Breast epithelium (tissue), 4 donors: ENCODE data around the gene INSC. TPM values are rescaled to one million over a fixed set of nuclear protein-coding genes. Genes with fewer than 3 reads are reported as not detected.

ENCODE experiments used
- DNase-seq, 2 donors: peaks; one replicate each; pipeline ENCODE4 v3.0.0-alpha.2; 2019; ENCODE audit warnings: low spot score in 2 of 2
- H3K27ac ChIP-seq, 2 donors: fragments of 200-600 bp; sonication (generic) in 1 of 2; one replicate each; pipeline ENCODE4 v1.5.1; 2016 to 2019; ENCODE audit warnings: mild to moderate bottlenecking in 1 of 2
- H3K27me3 ChIP-seq, 2 donors: fragments of 200-600 bp; sonication (generic) in 1 of 2; one replicate each; pipeline versions ENCODE4 v1.5.1 to v1.6.0; 2017 to 2019; ENCODE audit warnings: control low read depth in 1 of 2, mild to moderate bottlenecking in 1 of 2
- H3K36me3 ChIP-seq: fragments of 200-600 bp; one replicate; pipeline ENCODE4 v1.5.1; 2019
- H3K4me1 ChIP-seq, 2 donors: fragments of 200-600 bp; sonication (generic); one replicate each; pipeline ENCODE4 v1.5.1; 2016 to 2019; ENCODE audit warnings: control low read depth in 1 of 2
- H3K4me3 ChIP-seq, 3 donors: fragments of 200-600 bp; sonication (generic); 1 replicate in 2 of 3; 2 replicates in 1 of 3; pipeline ENCODE4 v1.5.1; 2016 to 2019; ENCODE audit warnings: mild to moderate bottlenecking in 3 of 3, moderate library complexity in 2 of 3
- H3K9me3 ChIP-seq, 2 donors: fragments of 200-600 bp; sonication (generic) in 1 of 2; one replicate each; pipeline ENCODE4 v1.5.1; 2016 to 2019; ENCODE audit warnings: control low read depth in 1 of 2
- CTCF ChIP-seq, 3 donors: fragments of 450-650 bp; IDR thresholded peaks; one replicate each; pipeline ENCODE4 v1.5.1; 2016 to 2017; ENCODE audit warnings: antibody characterized with exemption in 3 of 3, mild to moderate bottlenecking in 3 of 3, moderate library complexity in 3 of 3
- POLR2A ChIP-seq: fragments of 450-650 bp; IDR thresholded peaks from one replicate; pipeline ENCODE4 v1.6.1; 2016; ENCODE audit warnings: antibody characterized with exemption, mild to moderate bottlenecking, moderate library complexity
- POLR2AphosphoS5 ChIP-seq, 3 donors: sonication (generic); formaldehyde crosslinking; IDR thresholded peaks; one replicate each; pipeline ENCODE4 v1.6.1; 2017; ENCODE audit warnings: antibody characterized with exemption in 3 of 3
- intact Hi-C: fragments of 100-400 bp; cut with DNase I; formaldehyde crosslinking; loops from one replicate; pipeline ENCODE4 v1.15.1; 2023; ENCODE audit warnings: low total_unique reads
- total RNA-seq, 3 donors: library from RNA; depleted of rRNA; stranded (reverse); fragments of >200 nt; gene quantifications; one replicate each; pipeline ENCODE4 v1.1.0, GENCODE V29; 2016

INSC gene
- total RNA-seq, 3 donors from 2014 or later = 0.33 to 0.88 TPM; not detected in 1

- no peaks in the 10 kb centered on the region for H3K4me1 ChIP-seq
- no peaks in the 10 kb centered on the region for H3K27me3 ChIP-seq
- TF ChIP-seq POLR2AphosphoS5 (IDR thresholded peaks at IDR 0.05) (no peak), POLR2A (no peak), CTCF (IDR thresholded peaks at IDR 0.05) (no peak)
- no peak for DNase-seq
- no peak overlapping the region for H3K4me3 ChIP-seq
- H3K27ac ChIP-seq = no peak overlapping the region
- H3K9me3 ChIP-seq = no peaks in the 10 kb centered on the region
- no peaks in the 10 kb centered on the region for H3K36me3 ChIP-seq
- intact Hi-C loops = no loop called here
Observed at GRCh38 chr11:15275141-15275540, 160.4 kb downstream of the INSC start.

GRCh38 chr11:15276621-15277020 lies 161.9 kb downstream of the INSC start:
- TF ChIP-seq POLR2A (no peak), POLR2AphosphoS5 (IDR thresholded peaks at IDR 0.05) (no peak), CTCF (IDR thresholded peaks at IDR 0.05) (no peak)
- intact Hi-C loops = no loop called here
- H3K27me3 ChIP-seq = no peaks in the 10 kb centered on the region
- DNase-seq = no peak
- no peaks in the 10 kb centered on the region for H3K9me3 ChIP-seq
- no peaks in the 10 kb centered on the region for H3K36me3 ChIP-seq
- H3K4me1 ChIP-seq = no peaks in the 10 kb centered on the region
- no peak overlapping the region for H3K27ac ChIP-seq
- H3K4me3 ChIP-seq = no peak overlapping the region

GRCh38 chr11:15278128-15278527 lies 163.4 kb downstream of the INSC start:
- Histone ChIP-seq H3K36me3 (no peaks in the 10 kb centered on the region), H3K4me3 (no peak overlapping the region), H3K4me1 (no peaks in the 10 kb centered on the region), H3K27ac (no peak overlapping the region), H3K9me3 (no peaks in the 10 kb centered on the region), H3K27me3 (no peaks in the 10 kb centered on the region)
- intact Hi-C loops = no loop called here
- DNase-seq = no peak
- TF ChIP-seq POLR2AphosphoS5 (IDR thresholded peaks at IDR 0.05) = no peak
- TF ChIP-seq CTCF (IDR thresholded peaks at IDR 0.05) = no peak
- no peak for TF ChIP-seq POLR2A

GRCh38 chr11:15280393-15280792 lies 165.7 kb downstream of the INSC start:
- H3K9me3 ChIP-seq = no peaks in the 10 kb centered on the region
- no peak for DNase-seq
- H3K27me3 ChIP-seq = no peaks in the 10 kb centered on the region
- TF ChIP-seq POLR2AphosphoS5 (IDR thresholded peaks at IDR 0.05) (no peak), POLR2A (no peak), CTCF (IDR thresholded peaks at IDR 0.05) (no peak)
- H3K27ac ChIP-seq = no peak overlapping the region
- H3K4me1 ChIP-seq = no peaks in the 10 kb centered on the region
- intact Hi-C loops = no loop called here
- H3K4me3 ChIP-seq = no peak overlapping the region
- H3K36me3 ChIP-seq = no peaks in the 10 kb centered on the region

GRCh38 chr11:15282754-15283153 lies 168.0 kb downstream of the INSC start:
- H3K27ac ChIP-seq = no peak overlapping the region
- H3K4me3 ChIP-seq = no peak overlapping the region

More at GRCh38 chr11:15282754-15283153, 168.0 kb downstream of the INSC start:
- no peaks in the 10 kb centered on the region for H3K9me3 ChIP-seq
- intact Hi-C loops = no loop called here
- no peak for DNase-seq
- H3K27me3 ChIP-seq = no peaks in the 10 kb centered on the region
- TF ChIP-seq POLR2AphosphoS5 (IDR thresholded peaks at IDR 0.05) (no peak), CTCF (IDR thresholded peaks at IDR 0.05) (no peak), POLR2A (no peak)
- no peaks in the 10 kb centered on the region for H3K36me3 ChIP-seq
- no peaks in the 10 kb centered on the region for H3K4me1 ChIP-seq
